IMR-90 (cell line): ENCODE results near the gene HOXA13.

ENCODE experiments used
- BHLHE40 ChIP-seq: fragments of 150-350 bp; IDR thresholded peaks from 2 replicates; pipeline ENCODE4 v1.6.1; 2016; ENCODE audit warnings: mild to moderate bottlenecking, low read depth, low read length
- CEBPB ChIP-seq: IDR thresholded peaks from 2 replicates; pipeline ENCODE4 v1.6.1; 2012; ENCODE audit warnings: low read depth, low read length, improper control_type of control experiment
- FOS ChIP-seq: fragments of 150-350 bp; IDR thresholded peaks from 2 replicates; pipeline ENCODE4 v1.6.1; 2016; ENCODE audit warnings: low read depth, low read length
- MAFK ChIP-seq: IDR thresholded peaks from 2 replicates; pipeline ENCODE4 v1.6.1; 2012; ENCODE audit warnings: low read depth, low read length, improper control_type of control experiment
- MAZ ChIP-seq: IDR thresholded peaks from 2 replicates; pipeline ENCODE4 v1.6.1; 2012; ENCODE audit warnings: low read depth, mild to moderate bottlenecking, low read length, improper control_type of control experiment, moderate library complexity, borderline replicate concordance
- MXI1 ChIP-seq: IDR thresholded peaks from 2 replicates; pipeline ENCODE4 v1.6.1; 2012; ENCODE audit warnings: low read depth, mild to moderate bottlenecking, low read length, moderate library complexity, borderline replicate concordance
- POLR2A ChIP-seq: IDR thresholded peaks from 2 replicates; pipeline ENCODE4 v1.6.1; 2012; ENCODE audit warnings: mild to moderate bottlenecking, low read depth, low read length
- RAD21 ChIP-seq: IDR thresholded peaks from 2 replicates; pipeline ENCODE4 v1.6.1; 2012; ENCODE audit warnings: low read length, improper control_type of control experiment
- RCOR1 ChIP-seq: IDR thresholded peaks from 2 replicates; pipeline ENCODE4 v1.6.1; 2012; ENCODE audit warnings: mild to moderate bottlenecking, low read length, improper control_type of control experiment; ENCODE audit not compliant: insufficient replicate concordance
- RFX5 ChIP-seq: IDR thresholded peaks from 2 replicates; pipeline ENCODE4 v1.8.0; 2012; ENCODE audit warnings: low read depth, mild to moderate bottlenecking, low read length, moderate library complexity
- TF ChIP-seq, protein P1 (sequence below): conservative IDR thresholded peaks from 2 replicates; pipeline ENCODE4 v1.5.1; 2012; ENCODE audit warnings: mild to moderate bottlenecking, low read depth, low read length, improper control_type of control experiment
- TF ChIP-seq, protein P2 (sequence below): fragments of 150-350 bp; IDR thresholded peaks from 2 replicates; pipeline ENCODE4 v1.6.1; 2016; ENCODE audit warnings: low read depth, mild to moderate bottlenecking, low read length, moderate library complexity, borderline replicate concordance
- TF ChIP-seq, protein P3 (sequence below): fragments of 150-350 bp; IDR thresholded peaks from 2 replicates; pipeline ENCODE4 v1.6.1; 2017; ENCODE audit warnings: mild to moderate bottlenecking, antibody characterized with exemption, low read length, low read depth

DNA sequence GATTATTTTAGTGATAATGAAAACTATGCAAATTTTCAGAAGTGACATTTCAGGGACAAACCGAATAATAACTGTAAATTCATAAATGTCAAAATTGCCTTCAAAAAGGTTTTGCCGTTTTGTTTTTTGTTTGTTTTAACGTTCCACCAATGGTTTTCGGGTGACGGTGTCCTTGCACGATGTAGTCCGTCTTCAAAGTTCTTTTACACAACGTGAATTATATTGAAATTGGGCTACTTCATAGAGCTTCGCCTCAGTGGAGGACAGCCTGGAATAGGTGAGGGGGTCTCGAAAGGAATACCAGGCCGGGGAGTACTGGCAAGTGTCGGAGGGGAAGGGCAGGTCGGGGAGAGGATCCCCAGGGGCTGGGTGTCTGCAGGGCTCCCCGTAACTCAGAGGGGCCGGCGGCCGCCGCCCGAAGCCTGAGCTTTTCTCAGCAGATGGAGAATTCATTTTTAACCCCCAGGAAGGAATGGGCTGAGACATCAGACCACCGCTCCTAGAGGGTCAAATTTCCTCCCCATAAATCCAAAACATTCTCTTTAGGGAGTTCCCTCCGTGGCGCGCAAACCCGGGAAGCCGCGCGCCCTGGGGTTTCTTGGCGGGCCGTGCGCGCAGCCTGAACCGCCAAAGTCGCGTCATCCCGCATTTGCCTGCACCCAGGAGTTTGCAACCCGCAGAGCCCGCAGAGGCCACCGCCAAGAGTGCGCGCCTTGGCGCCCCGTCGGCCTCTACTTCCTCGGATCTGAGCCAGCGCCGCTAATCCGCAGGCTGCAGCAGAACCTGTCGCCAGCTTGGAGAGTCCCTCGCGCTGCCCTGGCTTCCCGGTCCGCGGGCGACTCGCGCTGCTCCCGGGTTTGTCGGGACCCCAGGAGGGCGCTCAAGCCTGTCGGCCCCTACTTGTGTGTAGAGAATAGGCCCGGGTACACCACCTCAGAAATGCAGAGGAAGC is 25.4 kb upstream of the HOXA13 start:
- no peak for TF ChIP-seq MAZ
- TF ChIP-seq, protein P1, sequence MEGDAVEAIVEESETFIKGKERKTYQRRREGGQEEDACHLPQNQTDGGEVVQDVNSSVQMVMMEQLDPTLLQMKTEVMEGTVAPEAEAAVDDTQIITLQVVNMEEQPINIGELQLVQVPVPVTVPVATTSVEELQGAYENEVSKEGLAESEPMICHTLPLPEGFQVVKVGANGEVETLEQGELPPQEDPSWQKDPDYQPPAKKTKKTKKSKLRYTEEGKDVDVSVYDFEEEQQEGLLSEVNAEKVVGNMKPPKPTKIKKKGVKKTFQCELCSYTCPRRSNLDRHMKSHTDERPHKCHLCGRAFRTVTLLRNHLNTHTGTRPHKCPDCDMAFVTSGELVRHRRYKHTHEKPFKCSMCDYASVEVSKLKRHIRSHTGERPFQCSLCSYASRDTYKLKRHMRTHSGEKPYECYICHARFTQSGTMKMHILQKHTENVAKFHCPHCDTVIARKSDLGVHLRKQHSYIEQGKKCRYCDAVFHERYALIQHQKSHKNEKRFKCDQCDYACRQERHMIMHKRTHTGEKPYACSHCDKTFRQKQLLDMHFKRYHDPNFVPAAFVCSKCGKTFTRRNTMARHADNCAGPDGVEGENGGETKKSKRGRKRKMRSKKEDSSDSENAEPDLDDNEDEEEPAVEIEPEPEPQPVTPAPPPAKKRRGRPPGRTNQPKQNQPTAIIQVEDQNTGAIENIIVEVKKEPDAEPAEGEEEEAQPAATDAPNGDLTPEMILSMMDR = no peak
- no peak for TF ChIP-seq POLR2A
- no peak for TF ChIP-seq CEBPB
- no peak for TF ChIP-seq MXI1
- TF ChIP-seq, protein P2, sequence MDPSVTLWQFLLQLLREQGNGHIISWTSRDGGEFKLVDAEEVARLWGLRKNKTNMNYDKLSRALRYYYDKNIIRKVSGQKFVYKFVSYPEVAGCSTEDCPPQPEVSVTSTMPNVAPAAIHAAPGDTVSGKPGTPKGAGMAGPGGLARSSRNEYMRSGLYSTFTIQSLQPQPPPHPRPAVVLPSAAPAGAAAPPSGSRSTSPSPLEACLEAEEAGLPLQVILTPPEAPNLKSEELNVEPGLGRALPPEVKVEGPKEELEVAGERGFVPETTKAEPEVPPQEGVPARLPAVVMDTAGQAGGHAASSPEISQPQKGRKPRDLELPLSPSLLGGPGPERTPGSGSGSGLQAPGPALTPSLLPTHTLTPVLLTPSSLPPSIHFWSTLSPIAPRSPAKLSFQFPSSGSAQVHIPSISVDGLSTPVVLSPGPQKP = no peak
- TF ChIP-seq MAFK = no peak
- TF ChIP-seq, protein P3, sequence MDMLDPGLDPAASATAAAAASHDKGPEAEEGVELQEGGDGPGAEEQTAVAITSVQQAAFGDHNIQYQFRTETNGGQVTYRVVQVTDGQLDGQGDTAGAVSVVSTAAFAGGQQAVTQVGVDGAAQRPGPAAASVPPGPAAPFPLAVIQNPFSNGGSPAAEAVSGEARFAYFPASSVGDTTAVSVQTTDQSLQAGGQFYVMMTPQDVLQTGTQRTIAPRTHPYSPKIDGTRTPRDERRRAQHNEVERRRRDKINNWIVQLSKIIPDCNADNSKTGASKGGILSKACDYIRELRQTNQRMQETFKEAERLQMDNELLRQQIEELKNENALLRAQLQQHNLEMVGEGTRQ = no peak
- no peak for TF ChIP-seq RAD21
- no peak for TF ChIP-seq FOS
- no peak for TF ChIP-seq RCOR1
- TF ChIP-seq BHLHE40 = no peak
- TF ChIP-seq RFX5 = no peak
